Vagina (tissue), 2 donors: ENCODE data around the gene PTPN14. TPM values are rescaled to one million over a fixed set of nuclear protein-coding genes. Genes with fewer than 3 reads are reported as not detected.

Experiments used
- DNase-seq, 2 donors: peaks; one replicate each; pipeline ENCODE4 v3.0.0-alpha.2; 2017; ENCODE audit errors: extremely low spot score in 2 of 2
- H3K27ac ChIP-seq: fragments of 200-600 bp; sonication (generic); one replicate; pipeline ENCODE4 v1.5.1; 2019
- H3K27me3 ChIP-seq: fragments of 200-600 bp; sonication (generic); one replicate; pipeline ENCODE4 v1.5.1; 2019
- H3K36me3 ChIP-seq, 2 donors: fragments of 200-600 bp; sonication (generic); one replicate each; pipeline ENCODE4 v1.5.1; 2017 to 2019
- H3K4me1 ChIP-seq: fragments of 200-600 bp; sonication (generic); one replicate; pipeline ENCODE4 v1.5.1; 2019
- H3K4me3 ChIP-seq, 2 donors: fragments of 200-600 bp; sonication (generic); 1 replicate in 1 of 2; 2 replicates in 1 of 2; pipeline ENCODE4 v1.5.1; 2016 to 2019
- H3K9me3 ChIP-seq: fragments of 200-600 bp; sonication (generic); one replicate; pipeline ENCODE4 v1.5.1; 2019
- CTCF ChIP-seq, 3 experiments: fragments of 450-650 bp in 2 of 3; fragments of 200-600 bp in 1 of 3; sonication (generic) in 1 of 3; IDR thresholded peaks; one replicate each; pipeline ENCODE4 v1.5.1; 2017 to 2019; ENCODE audit warnings: antibody characterized with exemption in 3 of 3, mild to moderate bottlenecking in 2 of 3, moderate library complexity in 2 of 3
- POLR2A ChIP-seq, 2 donors: fragments of 450-650 bp; IDR thresholded peaks; one replicate each; pipeline ENCODE4 v1.6.1; 2017; ENCODE audit warnings: antibody characterized with exemption in 2 of 2, mild to moderate bottlenecking in 2 of 2, moderate library complexity in 2 of 2
- POLR2AphosphoS5 ChIP-seq, 2 donors: sonication (generic); formaldehyde crosslinking; IDR thresholded peaks; one replicate each; pipeline ENCODE4 v1.9.0; 2017; ENCODE audit warnings: antibody characterized with exemption in 2 of 2, mild to moderate bottlenecking in 2 of 2, low read depth in 1 of 2; ENCODE audit not compliant: insufficient read depth in 1 of 2
- intact Hi-C: fragments of 100-400 bp; cut with DNase I; formaldehyde crosslinking; loops from one replicate; pipeline ENCODE4 v1.15.1; 2023
- total RNA-seq: library from RNA; depleted of rRNA; stranded (reverse); fragments of >200 nt; gene quantifications from one replicate; pipeline ENCODE4 v1.2.3, GENCODE V29; 2016

The PTPN14 gene
- total RNA-seq, 1 donor from 2014 or later = 24.3 TPM

- H3K4me3 ChIP-seq = no peak overlapping the region
- TF ChIP-seq POLR2A (IDR thresholded peaks at IDR 0.05) (no peak), POLR2AphosphoS5 (IDR thresholded peaks at IDR 0.05; ENCODE audit: insufficient read depth in 1 of 2, low read depth in 1 of 2) (no peak)
- H3K4me1 ChIP-seq = peaks cover 28% of the 10 kb centered on the region
- no peak for DNase-seq
- no peaks in the 10 kb centered on the region for H3K9me3 ChIP-seq
- no peaks in the 10 kb centered on the region for H3K36me3 ChIP-seq
- no peak overlapping the region for H3K27ac ChIP-seq
- no peaks in the 10 kb centered on the region for H3K27me3 ChIP-seq
- intact Hi-C loops = no loop called here
Observed at GRCh38 chr1:214515544-214516433, 35.6 kb downstream of the PTPN14 start.

GRCh38 chr1:214514819-214515383 is 36.5 kb downstream of the PTPN14 start:
- TF ChIP-seq CTCF (IDR thresholded peaks at IDR 0.05) (no peak), POLR2AphosphoS5 (IDR thresholded peaks at IDR 0.05; ENCODE audit: insufficient read depth in 1 of 2, low read depth in 1 of 2) (no peak), POLR2A (IDR thresholded peaks at IDR 0.05) (no peak)
- Histone ChIP-seq H3K27ac (no peak overlapping the region), H3K9me3 (no peaks in the 10 kb centered on the region), H3K27me3 (no peaks in the 10 kb centered on the region), H3K4me1 (peaks cover 28% of the 10 kb centered on the region), H3K36me3 (no peaks in the 10 kb centered on the region), H3K4me3 (no peak overlapping the region)
- DNase-seq = no peak
- intact Hi-C loops = no loop called here

- no peaks in the 10 kb centered on the region for H3K36me3 ChIP-seq
- intact Hi-C loops = no loop called here
- no peaks in the 10 kb centered on the region for H3K27me3 ChIP-seq
- H3K4me3 ChIP-seq = no peak overlapping the region
- no peaks in the 10 kb centered on the region for H3K9me3 ChIP-seq
- no peak for TF ChIP-seq CTCF (IDR thresholded peaks at IDR 0.05)
- TF ChIP-seq POLR2A (IDR thresholded peaks at IDR 0.05) = no peak
- TF ChIP-seq POLR2AphosphoS5 (IDR thresholded peaks at IDR 0.05; ENCODE audit: insufficient read depth in 1 of 2, low read depth in 1 of 2) = no peak
- H3K4me1 ChIP-seq = peaks cover 28% of the 10 kb centered on the region
- no peak for DNase-seq
- no peak overlapping the region for H3K27ac ChIP-seq
Observed at GRCh38 chr1:214514032-214514818, 37.2 kb downstream of the PTPN14 start.

- H3K4me3 ChIP-seq = no peak overlapping the region
- no peak overlapping the region for H3K27ac ChIP-seq
- no peaks in the 10 kb centered on the region for H3K9me3 ChIP-seq
- intact Hi-C loops = no loop called here
- H3K4me1 ChIP-seq = peaks cover 28% of the 10 kb centered on the region
- DNase-seq = no peak
- TF ChIP-seq POLR2A (IDR thresholded peaks at IDR 0.05) = no peak
- no peak for TF ChIP-seq CTCF (IDR thresholded peaks at IDR 0.05)
- no peak for TF ChIP-seq POLR2AphosphoS5 (IDR thresholded peaks at IDR 0.05; ENCODE audit: insufficient read depth in 1 of 2, low read depth in 1 of 2)
- no peaks in the 10 kb centered on the region for H3K36me3 ChIP-seq
- H3K27me3 ChIP-seq = no peaks in the 10 kb centered on the region
Observed at GRCh38 chr1:214513394-214513793, 38.0 kb downstream of the PTPN14 start.

- H3K9me3 ChIP-seq = no peaks in the 10 kb centered on the region
- no peak for DNase-seq
- peaks cover 34% of the 10 kb centered on the region for H3K4me1 ChIP-seq
- TF ChIP-seq POLR2A (IDR thresholded peaks at IDR 0.05) = no peak
- no peak for TF ChIP-seq POLR2AphosphoS5 (IDR thresholded peaks at IDR 0.05; ENCODE audit: insufficient read depth in 1 of 2, low read depth in 1 of 2)
- no peak for TF ChIP-seq CTCF (IDR thresholded peaks at IDR 0.05)
- no peaks in the 10 kb centered on the region for H3K36me3 ChIP-seq
- no peaks in the 10 kb centered on the region for H3K27me3 ChIP-seq
- no peak overlapping the region for H3K4me3 ChIP-seq
- intact Hi-C loops = no loop called here
- no peak overlapping the region for H3K27ac ChIP-seq
Observed at GRCh38 chr1:214511639-214511998, 39.8 kb downstream of the PTPN14 start.
